ENCODE results near the gene MBD4.

MBD4 gene

DNA sequence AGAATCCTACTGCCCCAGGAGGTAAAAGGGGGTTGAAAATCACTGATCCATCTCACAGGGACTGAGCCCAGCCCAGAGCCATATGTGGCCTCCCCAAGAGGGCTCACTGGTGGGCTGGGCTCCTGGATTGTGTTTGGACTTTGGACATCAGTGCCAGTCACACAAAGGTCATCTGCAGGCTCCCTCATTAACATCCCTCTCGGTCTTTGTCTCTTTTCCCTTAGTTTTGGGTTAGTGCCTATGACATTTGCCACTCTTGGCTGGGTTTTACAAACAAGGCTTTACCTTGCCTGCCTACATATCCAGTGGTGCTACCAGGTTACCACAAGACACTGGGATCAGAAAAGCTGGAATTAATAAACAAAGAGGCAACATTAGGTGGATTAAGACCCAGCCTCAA is 28.2 kb upstream of the MBD4 start:
- TF ChIP-seq, protein P1, sequence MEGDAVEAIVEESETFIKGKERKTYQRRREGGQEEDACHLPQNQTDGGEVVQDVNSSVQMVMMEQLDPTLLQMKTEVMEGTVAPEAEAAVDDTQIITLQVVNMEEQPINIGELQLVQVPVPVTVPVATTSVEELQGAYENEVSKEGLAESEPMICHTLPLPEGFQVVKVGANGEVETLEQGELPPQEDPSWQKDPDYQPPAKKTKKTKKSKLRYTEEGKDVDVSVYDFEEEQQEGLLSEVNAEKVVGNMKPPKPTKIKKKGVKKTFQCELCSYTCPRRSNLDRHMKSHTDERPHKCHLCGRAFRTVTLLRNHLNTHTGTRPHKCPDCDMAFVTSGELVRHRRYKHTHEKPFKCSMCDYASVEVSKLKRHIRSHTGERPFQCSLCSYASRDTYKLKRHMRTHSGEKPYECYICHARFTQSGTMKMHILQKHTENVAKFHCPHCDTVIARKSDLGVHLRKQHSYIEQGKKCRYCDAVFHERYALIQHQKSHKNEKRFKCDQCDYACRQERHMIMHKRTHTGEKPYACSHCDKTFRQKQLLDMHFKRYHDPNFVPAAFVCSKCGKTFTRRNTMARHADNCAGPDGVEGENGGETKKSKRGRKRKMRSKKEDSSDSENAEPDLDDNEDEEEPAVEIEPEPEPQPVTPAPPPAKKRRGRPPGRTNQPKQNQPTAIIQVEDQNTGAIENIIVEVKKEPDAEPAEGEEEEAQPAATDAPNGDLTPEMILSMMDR (IDR thresholded peaks at IDR 0.05): no peak

DNA sequence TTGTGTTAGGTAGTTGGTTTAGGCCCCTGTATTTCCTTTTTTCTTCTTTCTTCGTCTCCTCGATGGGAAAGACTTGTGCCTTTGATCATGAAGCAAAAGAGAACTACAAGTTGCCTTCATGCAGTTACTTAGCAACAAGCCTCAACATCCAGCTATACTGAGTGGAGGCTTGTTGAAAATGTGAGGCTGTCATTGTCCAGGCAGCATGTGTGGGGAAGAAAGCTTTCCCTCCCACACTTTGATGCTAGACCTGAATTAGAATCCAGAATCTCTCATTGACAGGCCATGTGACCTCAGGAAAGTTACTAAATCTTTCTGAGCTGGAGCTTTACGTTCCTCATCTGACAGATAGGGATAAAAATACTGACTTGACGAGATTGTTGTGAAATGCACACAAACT is 24.0 kb upstream of the MBD4 start:
- TF ChIP-seq, protein P1 (IDR thresholded peaks at IDR 0.05): no peak

DNA sequence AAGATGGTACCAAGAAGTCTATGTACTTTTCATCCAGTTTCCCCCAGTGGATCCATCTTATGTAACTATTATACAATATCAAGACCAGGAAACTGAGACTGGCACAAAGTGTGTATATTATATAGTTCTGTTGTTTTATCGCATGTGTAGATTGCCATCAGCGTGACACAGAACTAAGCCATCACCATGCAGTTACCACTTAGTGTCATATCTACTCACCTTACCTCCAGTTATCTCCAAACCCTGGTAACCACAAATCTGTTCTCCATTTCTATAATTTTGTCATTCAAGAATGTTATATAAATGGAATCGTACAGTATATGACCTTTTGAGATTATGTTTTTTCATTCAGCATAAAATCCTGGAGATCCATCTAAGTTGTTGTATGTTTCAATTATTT is 23.3 kb upstream of the MBD4 start:
- TF ChIP-seq, protein P1 (IDR thresholded peaks at IDR 0.05): no peak

DNA sequence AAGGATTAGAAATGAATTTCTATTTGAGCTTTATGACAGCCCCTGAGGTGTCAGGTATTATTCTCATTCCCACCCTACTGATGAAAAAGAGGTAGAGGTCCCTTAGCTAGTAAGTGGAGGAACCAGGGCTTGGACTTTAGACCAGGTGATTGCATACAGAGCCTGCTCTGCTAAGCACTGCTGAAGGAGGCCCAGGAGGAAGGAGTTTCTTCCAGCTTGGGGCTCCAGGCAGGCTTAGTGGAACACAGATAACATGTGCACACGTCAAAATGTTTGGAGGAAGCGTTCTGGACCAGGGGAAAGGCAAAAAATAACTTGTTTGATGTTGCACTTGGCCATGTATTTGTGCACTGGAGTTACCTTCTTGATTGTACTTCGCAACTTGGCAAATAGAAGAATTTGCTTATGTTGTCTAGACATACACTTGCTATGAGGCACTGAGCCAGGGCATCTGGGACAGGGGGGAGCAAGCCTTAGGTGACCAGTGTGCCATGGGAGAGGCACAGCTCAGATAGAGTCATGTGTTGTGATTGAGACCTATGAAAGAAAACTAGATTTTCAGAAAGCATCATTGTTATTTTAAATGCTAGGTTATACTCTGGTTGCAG is 22.7 kb upstream of the MBD4 start:
- TF ChIP-seq, protein P1 (IDR thresholded peaks at IDR 0.05): no peak

DNA sequence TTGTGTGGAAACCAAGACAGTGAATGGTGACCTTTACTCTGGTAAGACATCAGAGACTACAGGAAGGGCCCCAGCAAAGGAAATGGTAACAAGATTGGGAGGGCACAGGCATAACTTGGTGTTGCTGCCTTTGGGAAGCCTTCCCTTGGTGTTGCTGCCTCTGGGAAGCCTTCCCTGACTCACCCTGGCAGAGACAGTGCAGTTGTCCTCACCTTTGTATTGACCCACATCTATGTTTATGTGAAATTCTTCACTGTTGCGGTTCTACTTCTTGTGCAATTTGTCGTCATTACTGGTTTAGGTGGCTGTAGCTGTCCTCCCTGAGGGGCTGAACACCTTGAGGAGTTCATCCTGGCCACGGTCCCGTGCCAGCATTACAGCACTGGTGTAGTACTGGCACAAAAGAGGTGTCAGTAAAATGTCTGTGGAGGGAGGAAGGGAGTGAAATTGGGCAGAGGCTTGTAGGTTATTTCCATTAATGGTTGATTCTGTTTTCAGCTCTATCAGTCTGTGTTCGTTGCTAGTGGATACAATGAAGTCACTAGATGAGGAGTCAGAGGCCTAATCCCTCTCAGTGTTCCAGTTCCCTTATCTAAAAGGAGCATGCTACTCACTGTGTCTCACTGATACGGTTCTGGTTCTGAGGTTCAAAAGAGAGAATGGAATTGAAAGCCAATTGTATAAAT is 21.9 kb upstream of the MBD4 start:
- TF ChIP-seq, protein P1 (IDR thresholded peaks at IDR 0.05): no peak

DNA sequence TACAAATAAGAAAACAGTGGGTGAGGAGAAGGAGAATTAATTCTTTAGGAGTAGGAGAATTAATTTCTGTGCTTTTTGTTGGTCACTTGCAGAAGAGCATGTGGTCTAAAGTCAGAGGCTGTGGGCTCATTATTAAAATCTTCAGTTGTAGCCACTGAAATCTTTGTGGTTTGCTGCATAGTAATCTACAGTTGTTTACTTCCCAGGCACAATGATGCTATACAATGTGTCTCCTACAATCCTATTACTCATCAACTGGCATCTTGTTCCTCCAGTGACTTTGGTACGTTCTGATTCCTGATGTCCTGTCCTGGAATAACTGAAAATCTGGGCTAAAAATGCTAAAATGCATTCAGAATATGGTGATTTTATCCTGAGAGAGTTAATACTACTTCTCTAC is 21.3 kb upstream of the MBD4 start:
- TF ChIP-seq, protein P1 (IDR thresholded peaks at IDR 0.05): no peak

DNA sequence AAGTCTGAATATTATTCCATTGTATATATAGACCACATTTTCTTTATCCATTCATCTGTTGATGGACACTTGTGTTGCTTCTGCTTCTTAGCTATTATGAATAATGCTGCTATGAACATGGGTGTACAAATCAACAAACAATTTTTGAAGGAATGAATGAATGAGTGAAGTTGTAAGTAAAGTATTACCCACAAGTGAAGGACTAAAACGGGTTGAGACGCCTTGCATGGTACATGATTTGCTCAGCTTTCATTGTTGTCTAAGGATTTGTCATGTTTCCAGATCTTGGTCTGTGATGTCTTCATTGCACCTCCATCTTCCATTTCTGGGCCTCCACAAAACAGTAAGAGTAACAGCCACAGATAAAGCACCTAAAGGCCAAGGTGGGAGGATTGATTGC is 20.8 kb upstream of the MBD4 start:
- TF ChIP-seq, protein P1 (IDR thresholded peaks at IDR 0.05): no peak

All from LNCAP (cell line).